Nephron (organoid): ENCODE results near the gene DTNB.
"Not testable (repeated sequence)": the region's sequence is repeated elsewhere in the genome, so short reads cannot be mapped to it uniquely, and the experiment has no call there.

Experiments used
- H3K27ac Mint-ChIP-seq, 3 experiments: 2 replicates each; pipeline ENCODE4 v1.8.0; 2020; ENCODE audit warnings: mixed read lengths in 3 of 3, mild to moderate bottlenecking in 2 of 3, moderate library complexity in 1 of 3
- H3K27me3 Mint-ChIP-seq: 2 replicates; pipeline ENCODE4 v1.8.0; 2021; ENCODE audit warnings: low read depth, mild to moderate bottlenecking, moderate library complexity, mixed read lengths
- H3K36me3 Mint-ChIP-seq: 2 replicates; pipeline ENCODE4 v1.8.0; 2020; ENCODE audit warnings: low read depth, mixed read lengths
- H3K4me1 Mint-ChIP-seq: 2 replicates; pipeline ENCODE4 v1.8.0; 2020; ENCODE audit warnings: mixed read lengths
- H3K4me3 Mint-ChIP-seq, 3 experiments: 2 replicates each; pipeline ENCODE4 v1.8.0; 2020; ENCODE audit warnings: mild to moderate bottlenecking in 3 of 3, mixed read lengths in 3 of 3, moderate library complexity in 2 of 3
- H3K9me3 Mint-ChIP-seq: 2 replicates; pipeline ENCODE4 v1.8.0; 2020; ENCODE audit warnings: mixed read lengths
- CTCF ChIP-seq, 3 experiments: fragments of 200-600 bp; sonication (generic); IDR thresholded peaks; one replicate each; pipeline ENCODE4 v1.5.0; 2021; ENCODE audit warnings: antibody characterized with exemption in 3 of 3; ENCODE audit not compliant: unreplicated experiment in 3 of 3

Gene DTNB

DNA sequence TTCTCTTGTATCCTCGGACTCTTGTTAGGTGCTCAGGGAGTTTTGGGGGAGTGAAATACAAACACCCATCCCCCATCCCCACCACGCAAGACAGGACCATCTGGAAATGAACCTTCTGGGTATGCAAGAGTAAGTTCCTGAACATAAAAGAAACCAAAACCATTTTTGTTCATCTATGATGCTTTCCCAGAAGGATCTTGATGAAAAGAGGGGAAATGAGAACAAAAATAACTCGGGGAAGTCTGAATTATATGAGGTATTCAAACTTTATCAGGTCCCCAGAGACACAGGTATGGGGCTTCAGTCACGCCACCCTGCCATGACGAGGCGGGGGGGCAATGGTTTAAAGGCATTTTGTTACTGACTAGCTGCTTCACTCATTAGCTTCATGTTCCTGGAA is 263.0 kb downstream of the DTNB start:
- Mint-ChIP-seq H3K36me3 (peaks cover 6% of the 10 kb centered on the region), H3K27ac (no peak overlapping the region), H3K4me3 (no peak overlapping the region), H3K4me1 (peaks cover 7% of the 10 kb centered on the region), H3K27me3 (no peaks in the 10 kb centered on the region), H3K9me3 (no peaks in the 10 kb centered on the region)
- no peak for TF ChIP-seq CTCF (IDR thresholded peaks at IDR 0.05; ENCODE audit: unreplicated experiment in 3 of 3)

- H3K4me3 Mint-ChIP-seq, result no peak overlapping the region
- H3K9me3 Mint-ChIP-seq, result no peaks in the 10 kb centered on the region
- H3K27me3 Mint-ChIP-seq, result peaks cover under 1% of the 10 kb centered on the region
- no peak for TF ChIP-seq CTCF (IDR thresholded peaks at IDR 0.05; ENCODE audit: unreplicated experiment in 3 of 3)
- no peak overlapping the region for H3K27ac Mint-ChIP-seq
- peaks cover 6% of the 10 kb centered on the region for H3K36me3 Mint-ChIP-seq
- peaks cover 7% of the 10 kb centered on the region for H3K4me1 Mint-ChIP-seq
These were observed 263.9 kb downstream of the DTNB start for GRCh38 chr2:25409468-25409867.

GRCh38 chr2:25409044-25409443 is 264.3 kb downstream of the DTNB start:
- peaks cover 4% of the 10 kb centered on the region for H3K27me3 Mint-ChIP-seq
- H3K4me3 Mint-ChIP-seq, result no peak overlapping the region
- H3K27ac Mint-ChIP-seq, result no peak overlapping the region
- no peak for TF ChIP-seq CTCF (IDR thresholded peaks at IDR 0.05; ENCODE audit: unreplicated experiment in 3 of 3)
- no peaks in the 10 kb centered on the region for H3K9me3 Mint-ChIP-seq
- H3K36me3 Mint-ChIP-seq, result peaks cover 6% of the 10 kb centered on the region
- H3K4me1 Mint-ChIP-seq, result peaks cover 7% of the 10 kb centered on the region

DNA sequence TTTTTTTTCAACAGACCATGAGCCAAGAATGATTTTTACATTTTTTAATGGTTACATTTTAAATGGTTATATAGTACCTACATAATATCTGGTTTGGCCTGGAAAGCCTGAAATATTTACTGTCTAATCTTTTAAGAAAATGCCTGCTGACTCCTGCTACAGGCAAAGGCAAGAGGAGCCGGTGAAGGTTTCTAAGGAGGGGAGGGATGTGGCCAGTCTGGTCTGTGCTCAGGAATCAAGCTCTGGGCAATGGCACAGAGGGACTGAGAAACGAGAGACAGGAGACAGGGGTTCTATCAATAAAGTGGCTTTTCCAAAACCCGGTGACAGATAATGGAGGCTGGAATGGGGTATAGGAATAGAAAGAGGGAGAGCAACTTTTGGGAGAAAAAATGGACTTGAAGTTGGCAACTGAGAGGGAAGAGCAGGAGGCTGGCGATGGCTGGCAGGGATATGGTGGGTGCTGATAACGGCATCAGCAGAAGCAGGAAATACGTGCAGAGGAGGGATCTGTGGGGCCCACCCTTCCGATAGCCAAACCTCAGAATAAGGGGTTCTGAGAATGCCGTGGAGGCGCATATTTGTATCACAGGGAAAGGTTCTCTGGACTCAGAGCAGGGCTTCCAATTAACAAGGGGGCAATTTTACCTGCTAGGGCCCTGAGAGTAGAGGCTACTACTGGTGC is 267.6 kb downstream of the DTNB start:
- Mint-ChIP-seq H3K4me3 (no peak overlapping the region), H3K27me3 (peaks cover 4% of the 10 kb centered on the region), H3K9me3 (no peaks in the 10 kb centered on the region), H3K27ac (no peak overlapping the region), H3K4me1 (peaks cover 12% of the 10 kb centered on the region), H3K36me3 (peaks cover 6% of the 10 kb centered on the region)
- no peak for TF ChIP-seq CTCF (IDR thresholded peaks at IDR 0.05; ENCODE audit: unreplicated experiment in 3 of 3)

- not testable (repeated sequence) for H3K36me3 Mint-ChIP-seq, H3K4me1 Mint-ChIP-seq, H3K27me3 Mint-ChIP-seq, H3K27ac Mint-ChIP-seq, H3K4me3 Mint-ChIP-seq, H3K9me3 Mint-ChIP-seq
These were observed 270.1 kb downstream of the DTNB start for GRCh38 chr2:25403120-25403760.

- H3K9me3 Mint-ChIP-seq, result no peaks in the 10 kb centered on the region
- peaks cover 6% of the 10 kb centered on the region for H3K36me3 Mint-ChIP-seq
- H3K27me3 Mint-ChIP-seq, result peaks cover 4% of the 10 kb centered on the region
- no peak overlapping the region for H3K27ac Mint-ChIP-seq
- peaks cover 4% of the 10 kb centered on the region for H3K4me1 Mint-ChIP-seq
- no peak for TF ChIP-seq CTCF (IDR thresholded peaks at IDR 0.05; ENCODE audit: unreplicated experiment in 3 of 3)
- H3K4me3 Mint-ChIP-seq, result no peak overlapping the region
These were observed 270.9 kb downstream of the DTNB start for GRCh38 chr2:25402477-25402876.
